22Rv1 (cell line): ENCODE results near the gene NOL9.
A peak's percentile ranks its signal among the peaks of the same experiment; 100 is the strongest.

Experiments
- ZFX ChIP-seq: fragments of 450-650 bp; IDR thresholded peaks from 2 replicates; pipeline ENCODE4 v1.6.1; 2017; ENCODE audit warnings: antibody characterized with exemption, borderline replicate concordance
- TF ChIP-seq, protein P1 (sequence below): fragments of 450-650 bp; IDR thresholded peaks from 2 replicates; pipeline ENCODE4 v1.5.1; 2017; ENCODE audit warnings: mild to moderate bottlenecking

DNA sequence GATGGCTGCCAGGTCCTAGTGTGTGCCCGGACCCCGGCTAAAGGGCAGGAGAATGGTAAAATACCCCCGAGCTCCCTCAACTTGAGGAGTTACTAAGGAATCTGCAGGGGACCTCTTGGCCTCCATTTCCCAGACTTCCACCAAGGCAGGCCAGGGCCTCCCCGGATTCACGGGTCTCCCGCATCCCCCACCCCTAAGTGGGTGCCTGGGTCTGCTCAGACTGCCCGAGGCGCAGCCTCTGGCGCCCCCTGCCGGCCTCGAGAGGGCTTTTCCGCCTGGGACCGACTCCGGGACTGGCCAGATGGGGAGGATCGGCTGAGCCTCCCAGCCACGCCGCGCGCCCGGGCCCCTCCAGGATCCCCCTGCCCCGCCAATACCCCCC lies 64.5 kb downstream of the NOL9 start:
- TF ChIP-seq, protein P1, sequence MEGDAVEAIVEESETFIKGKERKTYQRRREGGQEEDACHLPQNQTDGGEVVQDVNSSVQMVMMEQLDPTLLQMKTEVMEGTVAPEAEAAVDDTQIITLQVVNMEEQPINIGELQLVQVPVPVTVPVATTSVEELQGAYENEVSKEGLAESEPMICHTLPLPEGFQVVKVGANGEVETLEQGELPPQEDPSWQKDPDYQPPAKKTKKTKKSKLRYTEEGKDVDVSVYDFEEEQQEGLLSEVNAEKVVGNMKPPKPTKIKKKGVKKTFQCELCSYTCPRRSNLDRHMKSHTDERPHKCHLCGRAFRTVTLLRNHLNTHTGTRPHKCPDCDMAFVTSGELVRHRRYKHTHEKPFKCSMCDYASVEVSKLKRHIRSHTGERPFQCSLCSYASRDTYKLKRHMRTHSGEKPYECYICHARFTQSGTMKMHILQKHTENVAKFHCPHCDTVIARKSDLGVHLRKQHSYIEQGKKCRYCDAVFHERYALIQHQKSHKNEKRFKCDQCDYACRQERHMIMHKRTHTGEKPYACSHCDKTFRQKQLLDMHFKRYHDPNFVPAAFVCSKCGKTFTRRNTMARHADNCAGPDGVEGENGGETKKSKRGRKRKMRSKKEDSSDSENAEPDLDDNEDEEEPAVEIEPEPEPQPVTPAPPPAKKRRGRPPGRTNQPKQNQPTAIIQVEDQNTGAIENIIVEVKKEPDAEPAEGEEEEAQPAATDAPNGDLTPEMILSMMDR: peak; percentile 99
- no peak for TF ChIP-seq ZFX
